AG10803 (cell line): ENCODE measurements around the gene ETV6.
"Not testable (repeated sequence)": the region's sequence is repeated elsewhere in the genome, so short reads cannot be mapped to it uniquely, and the experiment has no call there.

Experiments
- DNase-seq: peaks from one replicate; pipeline ENCODE4 v3.0.0; 2010; ENCODE audit warnings: low read depth
- H3K4me3 ChIP-seq: 2 replicates; pipeline ENCODE4 v1.5.1; 2011; ENCODE audit warnings: mild to moderate bottlenecking, low read length, control low read depth
- TF ChIP-seq, protein P1 (sequence below): conservative IDR thresholded peaks from 2 replicates; pipeline ENCODE4 v1.5.1; 2011; ENCODE audit warnings: mild to moderate bottlenecking, low read length, control low read depth, inconsistent platforms

ETV6 gene

DNA sequence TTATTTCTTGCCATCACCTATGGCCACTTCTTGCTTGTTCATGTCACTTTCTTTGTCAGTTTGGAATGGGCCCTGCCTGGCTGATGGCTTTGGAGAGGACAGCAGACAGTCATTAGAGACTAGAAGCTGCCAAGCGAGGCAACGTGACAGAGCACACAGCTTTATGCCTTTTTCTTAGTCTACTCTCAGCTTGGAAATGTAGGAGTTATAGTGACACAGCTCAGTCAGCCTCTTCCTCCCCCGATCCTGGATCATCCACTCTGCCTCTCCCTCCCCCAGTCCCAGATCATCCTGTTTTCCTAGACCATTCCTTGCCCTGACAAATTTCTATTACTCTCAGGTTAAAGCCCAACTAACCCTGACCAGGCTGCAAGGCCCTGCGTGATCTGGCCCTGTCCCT lies 26.6 kb downstream of the ETV6 start:
- no peak for DNase-seq
- TF ChIP-seq, protein P1, sequence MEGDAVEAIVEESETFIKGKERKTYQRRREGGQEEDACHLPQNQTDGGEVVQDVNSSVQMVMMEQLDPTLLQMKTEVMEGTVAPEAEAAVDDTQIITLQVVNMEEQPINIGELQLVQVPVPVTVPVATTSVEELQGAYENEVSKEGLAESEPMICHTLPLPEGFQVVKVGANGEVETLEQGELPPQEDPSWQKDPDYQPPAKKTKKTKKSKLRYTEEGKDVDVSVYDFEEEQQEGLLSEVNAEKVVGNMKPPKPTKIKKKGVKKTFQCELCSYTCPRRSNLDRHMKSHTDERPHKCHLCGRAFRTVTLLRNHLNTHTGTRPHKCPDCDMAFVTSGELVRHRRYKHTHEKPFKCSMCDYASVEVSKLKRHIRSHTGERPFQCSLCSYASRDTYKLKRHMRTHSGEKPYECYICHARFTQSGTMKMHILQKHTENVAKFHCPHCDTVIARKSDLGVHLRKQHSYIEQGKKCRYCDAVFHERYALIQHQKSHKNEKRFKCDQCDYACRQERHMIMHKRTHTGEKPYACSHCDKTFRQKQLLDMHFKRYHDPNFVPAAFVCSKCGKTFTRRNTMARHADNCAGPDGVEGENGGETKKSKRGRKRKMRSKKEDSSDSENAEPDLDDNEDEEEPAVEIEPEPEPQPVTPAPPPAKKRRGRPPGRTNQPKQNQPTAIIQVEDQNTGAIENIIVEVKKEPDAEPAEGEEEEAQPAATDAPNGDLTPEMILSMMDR = no peak
- H3K4me3 ChIP-seq = no peak overlapping the region

- TF ChIP-seq, protein P1 = no peak
- H3K4me3 ChIP-seq = no peak overlapping the region
- no peak for DNase-seq
These were observed 27.6 kb downstream of the ETV6 start for GRCh38 chr12:11677093-11677492.

DNA sequence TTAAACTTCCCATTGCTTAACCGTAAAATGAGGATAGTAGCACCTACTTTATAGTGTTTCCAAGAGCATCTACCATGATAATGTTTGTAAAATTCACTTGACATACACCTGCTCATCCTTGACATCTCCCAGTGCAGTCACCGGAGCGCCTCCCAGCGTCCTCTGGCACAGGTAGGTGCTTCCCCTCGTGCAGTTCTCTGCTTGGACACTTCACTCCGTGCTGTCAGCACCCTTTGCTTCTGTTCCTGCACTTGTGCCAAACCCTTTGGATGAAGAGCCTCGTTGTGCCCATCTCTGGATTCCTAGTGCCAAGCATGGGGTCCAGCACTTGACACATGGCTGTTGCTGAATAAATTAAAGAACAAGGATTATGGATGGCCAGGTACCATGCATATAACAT lies 28.3 kb downstream of the ETV6 start:
- DNase-seq = no peak
- H3K4me3 ChIP-seq = no peak overlapping the region
- TF ChIP-seq, protein P1 = no peak

- TF ChIP-seq, protein P1 = no peak
- H3K4me3 ChIP-seq = no peak overlapping the region
- no peak for DNase-seq
These were observed 29.3 kb downstream of the ETV6 start for GRCh38 chr12:11678781-11679180.

- no peak for DNase-seq
- TF ChIP-seq, protein P1 = no peak
- no peak overlapping the region for H3K4me3 ChIP-seq
These were observed 31.7 kb downstream of the ETV6 start for GRCh38 chr12:11681207-11681606.

- not testable (repeated sequence) for H3K4me3 ChIP-seq
These were observed 32.2 kb downstream of the ETV6 start for GRCh38 chr12:11681695-11682094.

DNA sequence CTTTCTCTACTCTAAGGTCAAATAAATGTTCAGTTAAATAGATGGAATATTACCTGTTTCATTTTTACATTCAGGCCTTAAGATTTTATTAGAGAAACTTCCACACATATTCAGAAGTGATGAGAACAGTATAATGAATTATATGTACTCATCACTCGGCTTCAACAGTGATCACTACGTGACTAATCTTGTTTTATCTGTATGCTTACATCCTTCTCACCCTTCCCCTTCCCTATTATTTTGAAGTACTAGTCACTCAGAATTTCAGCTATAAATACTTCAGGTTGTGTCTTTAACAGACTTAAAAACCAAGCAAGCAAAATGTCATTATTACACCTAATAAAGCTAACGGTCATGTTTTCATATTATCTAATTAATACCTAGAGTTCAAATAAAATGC lies 34.9 kb downstream of the ETV6 start:
- TF ChIP-seq, protein P1 = no peak
- H3K4me3 ChIP-seq = no peak overlapping the region
- DNase-seq = no peak

More at GRCh38 chr12:11681695-11682094, 32.2 kb downstream of the ETV6 start:
- DNase-seq = not testable (repeated sequence)

DNA sequence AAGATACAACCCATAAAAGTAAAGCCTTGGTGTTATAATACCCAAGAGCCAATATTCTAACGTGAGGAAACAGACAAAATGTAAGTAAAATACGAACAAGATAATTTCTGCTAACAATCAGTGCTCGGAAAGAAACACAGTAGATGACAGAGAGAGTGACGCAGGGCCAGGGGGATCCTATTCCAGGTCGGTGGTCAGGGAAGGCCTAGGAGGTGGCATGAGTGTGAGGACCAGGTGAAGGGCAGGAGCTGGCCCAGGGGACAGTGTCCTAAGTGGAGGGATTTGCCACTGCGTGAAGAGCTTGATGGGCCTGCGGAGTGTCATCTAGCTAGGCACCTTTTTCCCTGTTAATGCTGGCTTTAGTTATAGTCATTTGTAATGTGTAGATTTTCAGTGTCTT lies 35.3 kb downstream of the ETV6 start:
- DNase-seq = no peak
- TF ChIP-seq, protein P1 = no peak

More for the DNA sequence above, 35.3 kb downstream of the ETV6 start:
- H3K4me3 ChIP-seq = no peak overlapping the region
